Cardiac atrium fibroblast (primary cell): ENCODE data around the gene TMEM35B. TPM values are rescaled to one million over a fixed set of nuclear protein-coding genes. Genes with fewer than 3 reads are reported as not detected.

Experiments used
- total RNA-seq: library from RNA; depleted of rRNA; stranded (reverse); fragments of >200 nt; gene quantifications from 2 replicates; pipeline ENCODE4 v1.2.3, GENCODE V29; 2015

TMEM35B gene
- 53.1 and 68.6 TPM in 2 replicates for total RNA-seq

GRCh38 chr1:34984793-34985608 is at the start of gene TMEM35B:
Gene TMEM35B, minus strand, starts transcription at chr1:34985347. Its CDS starts 42 bp downstream, at chr1:34985305.

Other genes starting within 250 kb of the TMEM35B start
- gene GJB5, start 230.3 kb downstream of the TMEM35B start, total RNA-seq: not detected in 2 replicates
- not detected in 2 replicates for gene GJB4, start 225.6 kb downstream of the TMEM35B start, total RNA-seq
- gene GJB3, start 204.1 kb downstream of the TMEM35B start, total RNA-seq: not detected in 2 replicates
- gene GJA4, start 192.3 kb downstream of the TMEM35B start, total RNA-seq: 2.1 and 4.9 TPM in 2 replicates
- gene SMIM12, start 125.6 kb downstream of the TMEM35B start, total RNA-seq: 28.4 and 43.9 TPM in 2 replicates
- gene DLGAP3, start 55.7 kb downstream of the TMEM35B start, total RNA-seq: 0.16 and 0.18 TPM in 2 replicates
- gene ZMYM6, start 46.6 kb upstream of the TMEM35B start, total RNA-seq: 15.1 and 16.1 TPM in 2 replicates
- 6.9 and 22.0 TPM in 2 replicates for gene ZMYM1, start 94.0 kb upstream of the TMEM35B start, total RNA-seq
- gene SFPQ, start 207.8 kb upstream of the TMEM35B start, total RNA-seq: 81.0 and 81.4 TPM in 2 replicates